ENCODE measurements around the gene CPZ.

Gene CPZ

GRCh38 chr4:8656185-8656517 lies 63.6 kb downstream of the CPZ start:
- no peak for DNase-seq

GRCh38 chr4:8656711-8657380 lies 64.3 kb downstream of the CPZ start:
- no peak for DNase-seq

GRCh38 chr4:8657381-8658088 lies 65.0 kb downstream of the CPZ start:
- DNase-seq: no peak

GRCh38 chr4:8662776-8663175 lies 70.2 kb downstream of the CPZ start:
- no peak for DNase-seq

GRCh38 chr4:8664031-8664805 lies 71.7 kb downstream of the CPZ start:
- DNase-seq: no peak

GRCh38 chr4:8664976-8665375 lies 72.4 kb downstream of the CPZ start:
- no peak for DNase-seq

- DNase-seq: no peak
These were observed 73.1 kb downstream of the CPZ start for GRCh38 chr4:8665406-8666360.

GRCh38 chr4:8666581-8666980 lies 74.0 kb downstream of the CPZ start:
- no peak for DNase-seq
